Activated naive CD4-positive, alpha-beta T cell treated with anti-CD3 and anti-CD28 coated beads, Interleukin-2, amount 50 U/mL, for 24 hours (primary cell): ENCODE results near the gene CTNNA1.
"Not testable (repeated sequence)": the region's sequence is repeated elsewhere in the genome, so short reads cannot be mapped to it uniquely, and the experiment has no call there.

ENCODE experiments used
- H3K27ac Mint-ChIP-seq: one replicate; pipeline ENCODE4 v1.8.0; 2021; ENCODE audit warnings: mild to moderate bottlenecking, mixed read lengths
- H3K27me3 Mint-ChIP-seq: one replicate; pipeline ENCODE4 v1.8.0; 2021; ENCODE audit warnings: mixed read lengths
- H3K36me3 Mint-ChIP-seq: one replicate; pipeline ENCODE4 v1.8.0; 2021; ENCODE audit warnings: mixed read lengths
- H3K4me1 Mint-ChIP-seq: one replicate; pipeline ENCODE4 v1.8.0; 2021; ENCODE audit warnings: mixed read lengths
- H3K4me3 Mint-ChIP-seq: one replicate; pipeline ENCODE4 v1.8.0; 2021; ENCODE audit warnings: mild to moderate bottlenecking, mixed read lengths
- H3K9me3 Mint-ChIP-seq: one replicate; pipeline ENCODE4 v1.8.0; 2021; ENCODE audit warnings: mixed read lengths

The CTNNA1 gene

DNA sequence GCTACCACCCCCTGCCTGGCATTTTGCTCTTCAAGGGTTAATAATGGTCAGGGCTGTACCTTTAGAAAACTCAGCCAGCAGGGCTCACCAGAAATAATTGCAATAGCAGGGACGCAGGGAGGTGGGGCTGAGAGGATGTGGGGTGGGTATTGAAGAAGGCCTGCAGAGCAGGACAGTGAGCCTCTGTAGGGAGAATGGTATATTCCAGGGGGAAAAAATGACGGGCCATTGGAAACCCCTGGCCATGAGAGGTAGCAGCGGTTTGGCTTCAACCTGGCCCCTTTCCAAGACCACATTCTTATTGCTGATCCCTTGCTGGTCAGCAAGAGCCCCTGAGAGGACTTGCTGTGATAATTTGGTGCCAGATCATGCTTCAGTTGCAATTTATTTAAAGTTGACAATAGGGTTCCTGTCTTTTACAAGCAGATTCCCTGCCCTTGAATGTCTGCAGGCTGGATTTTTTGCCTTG, 36.7 kb upstream of the CTNNA1 start:
- Mint-ChIP-seq H3K27ac (no peak overlapping the region), H3K27me3 (peaks cover 20% of the 10 kb centered on the region), H3K4me1 (no peaks in the 10 kb centered on the region), H3K4me3 (no peak overlapping the region), H3K9me3 (no peaks in the 10 kb centered on the region), H3K36me3 (no peaks in the 10 kb centered on the region)

GRCh38 chr5:138717399-138717798, 35.8 kb upstream of the CTNNA1 start:
- no peaks in the 10 kb centered on the region for H3K4me1 Mint-ChIP-seq
- H3K36me3 Mint-ChIP-seq = no peaks in the 10 kb centered on the region
- H3K4me3 Mint-ChIP-seq = no peak overlapping the region
- no peaks in the 10 kb centered on the region for H3K9me3 Mint-ChIP-seq
- no peak overlapping the region for H3K27ac Mint-ChIP-seq
- H3K27me3 Mint-ChIP-seq = peaks cover 19% of the 10 kb centered on the region

GRCh38 chr5:138719811-138720210, 33.4 kb upstream of the CTNNA1 start:
- Mint-ChIP-seq H3K27ac (no peak overlapping the region), H3K4me1 (no peaks in the 10 kb centered on the region), H3K27me3 (peaks cover 16% of the 10 kb centered on the region), H3K4me3 (no peak overlapping the region), H3K9me3 (no peaks in the 10 kb centered on the region), H3K36me3 (no peaks in the 10 kb centered on the region)

DNA sequence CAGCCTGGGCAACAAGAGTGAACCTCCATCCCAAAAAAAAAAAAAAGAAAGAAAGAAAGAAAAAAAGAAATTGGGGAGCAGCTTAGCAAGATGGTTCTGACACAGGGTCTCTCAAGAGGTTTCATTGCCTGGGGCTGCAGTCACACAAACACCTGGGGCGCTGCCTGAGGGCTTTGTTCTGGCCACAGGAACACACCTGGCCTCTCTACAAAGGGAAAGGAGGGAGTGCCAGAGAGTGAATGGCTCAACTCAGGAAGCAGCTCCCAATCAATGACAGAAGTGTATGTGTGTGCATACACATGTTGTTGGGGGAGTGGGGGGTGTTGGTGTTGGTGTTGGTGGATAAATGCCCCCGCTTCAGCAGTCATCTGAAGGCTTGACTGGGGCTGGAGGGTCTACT, 32.4 kb upstream of the CTNNA1 start:
- H3K4me3 Mint-ChIP-seq = no peak overlapping the region
- no peaks in the 10 kb centered on the region for H3K4me1 Mint-ChIP-seq
- no peaks in the 10 kb centered on the region for H3K9me3 Mint-ChIP-seq
- H3K27me3 Mint-ChIP-seq = peaks cover 12% of the 10 kb centered on the region
- no peak overlapping the region for H3K27ac Mint-ChIP-seq
- no peaks in the 10 kb centered on the region for H3K36me3 Mint-ChIP-seq

GRCh38 chr5:138721979-138722378, 31.2 kb upstream of the CTNNA1 start:
- no peak overlapping the region for H3K4me3 Mint-ChIP-seq
- peaks cover 15% of the 10 kb centered on the region for H3K27me3 Mint-ChIP-seq

GRCh38 chr5:138722544-138723177, 30.6 kb upstream of the CTNNA1 start:
- H3K27me3 Mint-ChIP-seq = peaks cover 19% of the 10 kb centered on the region
- peaks cover 12% of the 10 kb centered on the region for H3K4me1 Mint-ChIP-seq
- H3K36me3 Mint-ChIP-seq = no peaks in the 10 kb centered on the region
- no peak overlapping the region for H3K27ac Mint-ChIP-seq
- H3K4me3 Mint-ChIP-seq = no peak overlapping the region
- no peaks in the 10 kb centered on the region for H3K9me3 Mint-ChIP-seq

More at GRCh38 chr5:138721979-138722378, 31.2 kb upstream of the CTNNA1 start:
- peaks cover 5% of the 10 kb centered on the region for H3K4me1 Mint-ChIP-seq
- no peaks in the 10 kb centered on the region for H3K9me3 Mint-ChIP-seq
- no peaks in the 10 kb centered on the region for H3K36me3 Mint-ChIP-seq
- no peak overlapping the region for H3K27ac Mint-ChIP-seq

GRCh38 chr5:138724470-138725146, 28.6 kb upstream of the CTNNA1 start:
- peaks cover 13% of the 10 kb centered on the region for H3K4me1 Mint-ChIP-seq
- no peak overlapping the region for H3K27ac Mint-ChIP-seq
- H3K4me3 Mint-ChIP-seq = no peak overlapping the region
- no peaks in the 10 kb centered on the region for H3K36me3 Mint-ChIP-seq
- H3K27me3 Mint-ChIP-seq = peaks cover 20% of the 10 kb centered on the region
- no peaks in the 10 kb centered on the region for H3K9me3 Mint-ChIP-seq

- Mint-ChIP-seq H3K27me3 (peaks cover 20% of the 10 kb centered on the region), H3K4me3 (no peak overlapping the region)
Measured at GRCh38 chr5:138725153-138725817, 27.9 kb upstream of the CTNNA1 start.

GRCh38 chr5:138725818-138726416, 27.3 kb upstream of the CTNNA1 start:
- Mint-ChIP-seq H3K27me3 (peaks cover 21% of the 10 kb centered on the region), H3K4me1 (peaks cover 13% of the 10 kb centered on the region), H3K27ac (peak overlapping the region; percentile 57), H3K4me3 (no peak overlapping the region), H3K9me3 (no peaks in the 10 kb centered on the region), H3K36me3 (no peaks in the 10 kb centered on the region)

More at GRCh38 chr5:138725153-138725817, 27.9 kb upstream of the CTNNA1 start:
- Mint-ChIP-seq H3K27ac (peak overlapping the region; percentile 57), H3K9me3 (no peaks in the 10 kb centered on the region), H3K36me3 (no peaks in the 10 kb centered on the region), H3K4me1 (peaks cover 13% of the 10 kb centered on the region)

GRCh38 chr5:138726848-138727247, 26.4 kb upstream of the CTNNA1 start:
- Mint-ChIP-seq H3K9me3 (no peaks in the 10 kb centered on the region), H3K36me3 (no peaks in the 10 kb centered on the region), H3K4me3 (no peak overlapping the region), H3K27me3 (peaks cover 20% of the 10 kb centered on the region), H3K4me1 (peaks cover 13% of the 10 kb centered on the region), H3K27ac (no peak overlapping the region)

DNA sequence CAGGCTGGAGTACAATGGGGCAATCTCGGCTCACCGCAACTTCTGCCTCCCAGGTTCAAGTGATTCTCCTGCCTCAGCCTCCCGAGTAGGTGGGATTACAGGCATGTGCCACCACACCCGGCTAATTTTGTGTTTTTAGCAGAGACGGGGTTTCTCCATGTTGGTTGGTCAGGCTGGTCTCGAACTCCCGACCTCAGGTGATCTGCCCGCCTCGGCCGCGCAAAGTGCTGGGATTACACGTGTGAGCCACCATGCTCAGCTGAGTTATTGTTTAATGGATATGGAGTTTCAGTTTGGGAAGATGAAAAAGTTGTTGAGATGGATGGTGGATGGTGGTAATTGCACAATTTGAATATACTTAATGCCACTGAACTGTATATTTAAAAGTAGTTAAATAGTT, 22.7 kb upstream of the CTNNA1 start:
- not testable (repeated sequence) for H3K27ac Mint-ChIP-seq, H3K36me3 Mint-ChIP-seq, H3K9me3 Mint-ChIP-seq, H3K4me3 Mint-ChIP-seq
- Mint-ChIP-seq H3K4me1 (peaks cover 13% of the 10 kb centered on the region), H3K27me3 (peaks cover 20% of the 10 kb centered on the region)

GRCh38 chr5:138732466-138732865, 20.8 kb upstream of the CTNNA1 start:
- Mint-ChIP-seq H3K27ac (no peak overlapping the region), H3K4me3 (no peak overlapping the region), H3K9me3 (no peaks in the 10 kb centered on the region), H3K4me1 (peaks cover 4% of the 10 kb centered on the region), H3K36me3 (peaks cover 2% of the 10 kb centered on the region), H3K27me3 (peaks cover 15% of the 10 kb centered on the region)

DNA sequence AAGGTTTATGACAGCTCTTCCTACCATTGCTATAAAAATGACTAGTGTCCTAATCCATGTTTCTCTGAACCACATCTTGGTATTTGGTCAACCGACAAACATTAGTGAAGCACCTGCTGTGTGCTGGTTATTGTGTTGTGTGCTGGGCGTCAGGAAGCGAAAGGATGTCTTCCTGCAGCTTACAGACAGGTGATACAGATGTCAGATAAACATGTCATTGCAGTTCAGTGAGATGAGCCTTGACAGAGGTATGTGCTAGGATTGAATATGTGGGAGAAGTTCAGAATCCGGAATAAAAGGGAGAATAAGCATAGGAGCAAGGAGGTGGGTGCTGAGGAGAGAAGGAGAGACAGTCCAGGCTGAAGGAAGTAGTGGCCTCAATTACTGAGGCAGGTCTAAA, 20.3 kb upstream of the CTNNA1 start:
- H3K4me3 Mint-ChIP-seq = no peak overlapping the region

DNA sequence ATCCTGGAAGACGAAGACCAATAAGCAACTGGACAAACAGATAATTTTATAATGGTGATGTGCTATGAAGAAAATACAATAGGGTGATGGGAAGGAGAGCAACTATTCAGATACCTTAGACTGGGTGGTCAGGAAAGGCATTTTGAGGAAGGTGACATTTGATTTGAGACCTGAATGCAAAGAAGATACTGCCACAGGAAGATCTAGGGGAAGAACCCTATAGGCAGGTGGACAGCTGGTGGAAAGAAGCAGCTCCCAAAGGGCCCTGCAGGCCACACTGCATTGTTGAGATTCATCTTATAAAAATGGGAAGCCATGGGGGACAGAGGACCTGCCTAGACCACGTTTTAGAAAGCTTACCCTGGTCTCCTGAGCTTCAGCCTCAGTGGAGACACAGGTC, 19.7 kb upstream of the CTNNA1 start:
- no peaks in the 10 kb centered on the region for H3K9me3 Mint-ChIP-seq
- H3K36me3 Mint-ChIP-seq = peaks cover 2% of the 10 kb centered on the region
- H3K4me3 Mint-ChIP-seq = no peak overlapping the region
- no peak overlapping the region for H3K27ac Mint-ChIP-seq
- H3K4me1 Mint-ChIP-seq = peaks cover 5% of the 10 kb centered on the region
- H3K27me3 Mint-ChIP-seq = peaks cover 13% of the 10 kb centered on the region

More for the DNA sequence above, 20.3 kb upstream of the CTNNA1 start:
- no peak overlapping the region for H3K27ac Mint-ChIP-seq
- peaks cover 13% of the 10 kb centered on the region for H3K27me3 Mint-ChIP-seq
- H3K36me3 Mint-ChIP-seq = peaks cover 2% of the 10 kb centered on the region
- H3K9me3 Mint-ChIP-seq = no peaks in the 10 kb centered on the region
- H3K4me1 Mint-ChIP-seq = no peaks in the 10 kb centered on the region

GRCh38 chr5:138736293-138736692, 16.9 kb upstream of the CTNNA1 start:
- Mint-ChIP-seq H3K36me3 (peaks cover 2% of the 10 kb centered on the region), H3K27me3 (peaks cover 12% of the 10 kb centered on the region), H3K9me3 (no peaks in the 10 kb centered on the region), H3K4me1 (peaks cover 10% of the 10 kb centered on the region), H3K27ac (no peak overlapping the region), H3K4me3 (no peak overlapping the region)
